Osteoblast (primary cell): ENCODE results near the gene ACSM5. TPM values are rescaled to one million over a fixed set of nuclear protein-coding genes. Genes with fewer than 3 reads are reported as not detected.
"Not testable (repeated sequence)": the region's sequence is repeated elsewhere in the genome, so short reads cannot be mapped to it uniquely, and the experiment has no call there.

Experiments used
- DNase-seq: peaks from one replicate; pipeline ENCODE4 v3.0.0; 2011; ENCODE audit warnings: low spot score, mixed read lengths; ENCODE audit not compliant: insufficient read length; ENCODE audit errors: missing footprints
- H2AFZ ChIP-seq: 2 replicates; pipeline ENCODE4 v1.6.0; 2011; ENCODE audit warnings: mild to moderate bottlenecking, low read length
- H3K27ac ChIP-seq: 2 replicates; pipeline ENCODE4 v1.5.1; 2011; ENCODE audit warnings: mild to moderate bottlenecking, low read depth, low read length, moderate library complexity
- H3K27me3 ChIP-seq: 2 replicates; pipeline ENCODE4 v1.6.0; 2012; ENCODE audit warnings: mild to moderate bottlenecking, control low read depth, inconsistent platforms, low read length, moderate library complexity; ENCODE audit not compliant: insufficient read depth
- H3K36me3 ChIP-seq: 2 replicates; pipeline ENCODE4 v1.5.1; 2011; ENCODE audit warnings: mild to moderate bottlenecking, low read length, control low read depth, moderate library complexity; ENCODE audit not compliant: insufficient read depth
- H3K4me1 ChIP-seq: 2 replicates; pipeline ENCODE4 v1.5.1; 2011; ENCODE audit warnings: mild to moderate bottlenecking, low read length, control low read depth, moderate library complexity; ENCODE audit not compliant: insufficient read depth
- H3K4me2 ChIP-seq: 2 replicates; pipeline ENCODE4 v1.6.0; 2011; ENCODE audit warnings: mild to moderate bottlenecking, low read length; ENCODE audit not compliant: insufficient read depth
- H3K4me3 ChIP-seq: fragments of 200-600 bp; sonication (generic); 3 replicates; pipeline ENCODE4 v1.5.1; 2012; ENCODE audit warnings: mild to moderate bottlenecking, low read length, inconsistent platforms; ENCODE audit not compliant: insufficient read depth
- H3K79me2 ChIP-seq: 2 replicates; pipeline ENCODE4 v1.6.0; 2012; ENCODE audit warnings: mild to moderate bottlenecking, low read length, control low read depth, inconsistent platforms; ENCODE audit not compliant: insufficient read depth
- H3K9me3 ChIP-seq: 2 replicates; pipeline ENCODE4 v1.5.1; 2011; ENCODE audit warnings: low read depth, low read length, control low read depth
- H4K20me1 ChIP-seq: 2 replicates; pipeline ENCODE4 v1.6.0; 2012; ENCODE audit warnings: mild to moderate bottlenecking, low read length, control low read depth; ENCODE audit not compliant: insufficient read depth
- total RNA-seq: library from RNA; depleted of rRNA; stranded (reverse); fragments of >200 nt; gene quantifications from 2 replicates; pipeline ENCODE4 v1.2.3, GENCODE V29; 2012
- TF ChIP-seq, protein P1 (sequence below): IDR thresholded peaks from 2 replicates; pipeline ENCODE4 v1.5.1; 2011; ENCODE audit warnings: mild to moderate bottlenecking, low read depth, low read length, moderate library complexity; ENCODE audit errors: extremely low read depth

Gene ACSM5
- total RNA-seq, 1 donor = 11.9 TPM

DNA sequence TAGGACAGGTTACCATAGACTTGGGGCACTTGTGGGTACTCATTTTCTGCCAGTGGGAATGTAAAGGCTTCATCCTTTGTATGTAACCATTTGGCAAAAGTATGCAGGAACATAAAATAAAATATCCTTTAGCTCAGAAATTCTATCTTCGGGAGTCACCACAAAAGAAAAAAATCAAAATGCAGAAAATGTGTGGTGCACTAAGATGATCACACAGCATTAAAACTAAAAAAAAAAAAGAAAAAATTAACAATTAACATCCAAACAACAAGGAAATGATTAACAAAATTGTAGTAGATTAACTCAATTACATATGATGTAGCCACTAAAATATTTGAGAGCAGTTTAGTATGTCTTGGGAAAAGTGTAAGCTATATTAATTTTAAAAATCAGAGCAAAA, 31.4 kb downstream of the ACSM5 start:
- H3K36me3 ChIP-seq, H3K4me3 ChIP-seq, H3K27ac ChIP-seq, H3K4me2 ChIP-seq, H3K4me1 ChIP-seq, DNase-seq, H2AFZ ChIP-seq, H4K20me1 ChIP-seq, H3K9me3 ChIP-seq, H3K27me3 ChIP-seq, H3K79me2 ChIP-seq: not testable (repeated sequence)

DNA sequence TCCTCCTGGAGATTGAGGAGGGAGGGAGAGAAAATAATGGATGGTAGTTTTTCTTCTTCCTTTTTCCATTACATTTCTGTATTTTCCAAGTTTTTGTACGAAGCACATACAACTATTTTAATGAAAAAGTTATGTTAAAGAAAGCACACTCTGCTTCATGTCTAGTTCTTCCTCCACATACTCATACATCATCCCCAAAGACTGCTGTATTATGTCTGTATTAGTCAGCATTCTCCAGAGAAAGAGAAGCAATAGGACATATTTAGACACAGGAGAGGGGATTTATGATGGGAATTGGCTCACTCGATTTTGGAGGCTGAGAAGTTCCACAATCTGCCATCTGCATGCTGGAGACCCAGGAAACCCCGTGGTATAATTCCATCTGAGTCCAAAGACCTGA, 31.9 kb downstream of the ACSM5 start:
- no peak for DNase-seq
- no peak overlapping the region for H3K27ac ChIP-seq
- H3K79me2 ChIP-seq = no peaks in the 10 kb centered on the region
- H3K36me3 ChIP-seq = no peaks in the 10 kb centered on the region
- no peaks in the 10 kb centered on the region for H3K9me3 ChIP-seq
- H4K20me1 ChIP-seq = no peaks in the 10 kb centered on the region
- H2AFZ ChIP-seq = no peak overlapping the region
- TF ChIP-seq, protein P1, sequence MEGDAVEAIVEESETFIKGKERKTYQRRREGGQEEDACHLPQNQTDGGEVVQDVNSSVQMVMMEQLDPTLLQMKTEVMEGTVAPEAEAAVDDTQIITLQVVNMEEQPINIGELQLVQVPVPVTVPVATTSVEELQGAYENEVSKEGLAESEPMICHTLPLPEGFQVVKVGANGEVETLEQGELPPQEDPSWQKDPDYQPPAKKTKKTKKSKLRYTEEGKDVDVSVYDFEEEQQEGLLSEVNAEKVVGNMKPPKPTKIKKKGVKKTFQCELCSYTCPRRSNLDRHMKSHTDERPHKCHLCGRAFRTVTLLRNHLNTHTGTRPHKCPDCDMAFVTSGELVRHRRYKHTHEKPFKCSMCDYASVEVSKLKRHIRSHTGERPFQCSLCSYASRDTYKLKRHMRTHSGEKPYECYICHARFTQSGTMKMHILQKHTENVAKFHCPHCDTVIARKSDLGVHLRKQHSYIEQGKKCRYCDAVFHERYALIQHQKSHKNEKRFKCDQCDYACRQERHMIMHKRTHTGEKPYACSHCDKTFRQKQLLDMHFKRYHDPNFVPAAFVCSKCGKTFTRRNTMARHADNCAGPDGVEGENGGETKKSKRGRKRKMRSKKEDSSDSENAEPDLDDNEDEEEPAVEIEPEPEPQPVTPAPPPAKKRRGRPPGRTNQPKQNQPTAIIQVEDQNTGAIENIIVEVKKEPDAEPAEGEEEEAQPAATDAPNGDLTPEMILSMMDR = no peak
- H3K4me1 ChIP-seq = no peaks in the 10 kb centered on the region
- H3K4me3 ChIP-seq = no peak overlapping the region
- no peak overlapping the region for H3K4me2 ChIP-seq
- H3K27me3 ChIP-seq = no peaks in the 10 kb centered on the region

DNA sequence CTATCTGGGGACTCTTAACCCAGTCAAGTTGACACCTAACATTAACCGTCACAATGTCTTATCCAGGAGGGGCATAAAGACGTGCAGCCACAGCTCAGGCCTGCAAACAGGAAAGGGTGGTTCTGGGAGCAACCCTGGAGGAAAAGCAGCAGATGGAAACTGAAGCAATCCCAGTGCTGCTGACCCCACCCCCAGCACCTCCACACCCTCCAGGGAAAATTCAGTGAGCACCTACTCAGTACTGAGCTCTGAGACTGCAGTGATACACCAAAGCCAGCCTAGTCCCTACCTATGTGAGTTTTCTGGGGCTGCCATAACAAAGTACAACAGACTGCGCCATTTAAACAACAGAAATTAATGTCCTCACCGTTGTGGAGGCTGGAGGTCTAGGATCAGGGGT, 32.5 kb downstream of the ACSM5 start:
- not testable (repeated sequence) for H3K9me3 ChIP-seq, H3K27me3 ChIP-seq, DNase-seq, H2AFZ ChIP-seq, H3K27ac ChIP-seq, H3K79me2 ChIP-seq, H4K20me1 ChIP-seq, H3K36me3 ChIP-seq, H3K4me3 ChIP-seq, H3K4me2 ChIP-seq, H3K4me1 ChIP-seq

DNA sequence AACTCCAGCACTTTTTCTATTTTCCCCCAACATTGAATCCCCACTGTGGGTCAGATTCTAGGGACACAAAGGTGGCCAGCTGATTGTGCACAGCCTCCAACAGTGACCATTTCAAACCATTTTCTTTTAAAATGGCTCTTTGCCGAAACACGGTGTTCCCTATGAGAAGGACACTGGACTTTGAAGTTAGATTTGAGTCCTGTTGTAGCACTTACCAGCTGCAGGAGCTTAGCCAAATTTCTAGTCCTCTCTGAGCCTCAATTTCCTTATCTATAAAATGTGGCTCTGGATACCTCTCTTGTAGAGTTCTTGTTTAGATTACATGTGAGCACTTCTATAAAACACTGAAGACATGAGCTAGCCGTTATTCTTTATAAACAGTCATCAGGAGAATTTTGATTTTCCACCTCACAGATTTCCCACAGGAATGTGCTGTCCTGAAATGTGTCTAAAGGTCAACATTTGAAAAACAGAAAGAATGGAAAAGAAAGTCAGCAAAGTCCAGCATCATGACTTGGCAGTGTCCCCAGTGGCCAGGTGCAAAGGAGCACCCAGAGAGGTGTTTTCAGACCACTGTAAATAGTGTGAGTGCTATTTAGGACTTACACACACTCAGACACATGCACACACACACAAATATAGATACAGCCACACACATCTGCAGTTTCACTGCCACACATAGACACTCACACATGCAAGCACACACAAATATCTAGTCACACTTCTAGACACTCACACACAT, 37.5 kb downstream of the ACSM5 start:
- not testable (repeated sequence) for H3K27me3 ChIP-seq, H3K36me3 ChIP-seq, H3K4me2 ChIP-seq, H3K4me3 ChIP-seq, DNase-seq, H3K4me1 ChIP-seq, H3K9me3 ChIP-seq, H3K27ac ChIP-seq, H4K20me1 ChIP-seq, H2AFZ ChIP-seq, H3K79me2 ChIP-seq

DNA sequence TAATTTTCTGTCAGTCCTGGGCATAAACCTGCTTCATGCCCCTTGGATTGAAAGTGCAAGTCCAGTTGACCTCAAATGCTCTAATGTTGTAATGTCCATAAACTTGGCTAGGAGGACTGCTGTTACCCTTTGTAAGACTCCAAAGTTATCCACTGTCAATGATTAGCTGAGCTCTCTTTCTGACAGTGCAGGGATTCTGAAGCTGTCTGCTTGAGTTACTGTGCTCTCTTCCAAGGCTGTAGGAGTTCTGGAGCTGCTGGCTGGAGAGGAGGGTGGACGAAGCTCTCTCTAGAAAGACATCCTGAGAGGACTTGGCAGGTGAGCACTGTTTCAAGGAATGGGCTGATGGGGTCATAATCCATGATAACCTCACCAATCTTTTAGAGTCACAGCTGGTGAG, 42.0 kb downstream of the ACSM5 start, which contains the start of gene ACSM2A:
TSS of gene ACSM2A (plus strand) at position 158 of the 400 bp plus-strand sequence. CDS start 8,594 bp downstream, outside the sequence.
- H3K27ac ChIP-seq, H3K4me1 ChIP-seq, H3K36me3 ChIP-seq, H3K4me2 ChIP-seq, DNase-seq, H3K9me3 ChIP-seq, H2AFZ ChIP-seq, H3K27me3 ChIP-seq, H3K4me3 ChIP-seq, H4K20me1 ChIP-seq, H3K79me2 ChIP-seq: not testable (repeated sequence)

DNA sequence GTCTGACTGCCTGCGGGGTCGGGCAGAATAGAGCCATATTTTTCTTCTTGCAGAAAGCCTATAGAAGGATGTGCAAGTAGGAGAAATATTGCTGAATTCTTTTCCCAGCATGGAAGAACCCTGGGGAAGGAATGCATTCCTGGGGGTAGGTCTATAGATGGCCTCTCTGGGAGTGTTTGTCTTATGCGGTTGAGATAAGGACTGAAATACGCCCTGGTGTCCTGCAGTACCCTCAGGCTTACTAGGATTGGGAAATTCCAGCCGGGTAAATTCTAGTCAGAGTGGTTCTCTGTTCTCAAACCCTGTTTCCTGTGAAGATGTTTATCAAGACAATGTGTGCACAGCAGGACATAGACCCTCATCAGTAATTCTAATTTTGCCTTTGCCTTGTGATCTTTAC, 44.3 kb downstream of the ACSM5 start:
- not testable (repeated sequence) for DNase-seq, H3K79me2 ChIP-seq, H3K4me2 ChIP-seq, H3K27me3 ChIP-seq, H4K20me1 ChIP-seq, H3K4me3 ChIP-seq, H3K9me3 ChIP-seq, H3K4me1 ChIP-seq, H2AFZ ChIP-seq, H3K27ac ChIP-seq, H3K36me3 ChIP-seq

DNA sequence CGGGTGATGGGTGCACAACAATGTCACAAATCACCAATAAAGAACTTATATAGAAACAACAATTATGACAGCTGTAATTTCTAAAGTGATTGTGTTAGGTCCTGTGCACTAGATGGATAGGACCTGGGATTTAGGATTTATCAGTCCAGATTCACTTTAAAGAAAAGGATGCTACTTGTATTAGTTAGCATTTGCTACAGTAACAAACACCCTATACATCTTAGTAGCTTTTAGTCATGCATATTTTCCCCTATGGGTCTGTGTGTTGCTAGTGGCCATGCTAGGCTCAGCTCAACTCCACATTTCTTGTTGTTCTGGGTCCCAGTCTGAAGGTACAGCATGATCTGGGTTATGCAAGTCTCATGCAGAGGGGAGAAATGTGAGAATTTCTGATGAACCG, 49.9 kb downstream of the ACSM5 start:
- DNase-seq, H3K27me3 ChIP-seq, H3K4me2 ChIP-seq: not testable (repeated sequence)

DNA sequence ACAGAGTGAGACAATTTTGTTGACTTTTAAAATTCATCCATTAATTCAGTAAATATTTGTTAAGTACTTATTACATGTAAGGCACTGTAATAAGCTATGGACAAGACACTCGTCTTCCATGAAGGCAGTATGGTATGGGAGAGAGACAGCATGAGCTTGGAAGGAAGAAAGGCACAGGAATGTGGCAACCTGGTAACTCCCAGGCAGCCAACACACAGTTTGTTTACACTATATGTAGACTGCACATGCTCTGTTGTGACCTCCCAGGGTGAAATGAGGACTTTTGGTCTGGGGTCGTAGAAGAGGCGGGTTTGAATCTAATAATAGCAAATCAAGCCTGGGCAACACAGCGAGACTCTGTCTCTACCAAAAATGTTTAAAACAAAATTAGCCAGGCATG, 51.0 kb downstream of the ACSM5 start:
- not testable (repeated sequence) for H3K9me3 ChIP-seq, H4K20me1 ChIP-seq, H3K4me2 ChIP-seq, H3K27ac ChIP-seq, H3K79me2 ChIP-seq, H3K4me1 ChIP-seq, DNase-seq, H2AFZ ChIP-seq, H3K27me3 ChIP-seq, H3K4me3 ChIP-seq, H3K36me3 ChIP-seq

More for the DNA sequence above, 49.9 kb downstream of the ACSM5 start:
- H3K27ac ChIP-seq, H3K36me3 ChIP-seq, H4K20me1 ChIP-seq, H3K4me3 ChIP-seq, H3K9me3 ChIP-seq, H2AFZ ChIP-seq, H3K4me1 ChIP-seq, H3K79me2 ChIP-seq: not testable (repeated sequence)
